ENCODE results near the gene ANXA10.

DNA sequence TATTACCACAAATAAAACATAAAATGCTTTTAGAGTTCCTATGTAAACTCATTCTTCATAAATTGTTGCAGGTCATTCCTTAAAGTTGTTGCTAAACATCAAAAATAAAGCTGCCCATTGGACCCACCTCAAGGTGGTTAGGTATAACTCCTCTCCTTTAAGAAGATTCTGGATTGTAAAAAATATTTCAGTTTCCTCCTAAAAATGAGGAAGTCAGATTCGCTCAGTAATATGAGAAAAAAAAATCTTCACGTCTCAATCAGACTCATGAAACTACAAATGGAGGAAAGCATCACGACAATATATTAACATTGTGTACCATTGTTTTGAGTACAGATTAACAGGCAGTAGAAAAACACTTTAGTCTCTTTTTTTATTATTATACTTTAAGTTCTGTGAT is 120.3 kb downstream of the ANXA10 start:
- TF ChIP-seq FOXK2 (IDR thresholded peaks at IDR 0.05) (no peak), FOXA1 (IDR thresholded peaks at IDR 0.05) (no peak), BHLHE40 (IDR thresholded peaks at IDR 0.05; ENCODE audit: borderline replicate concordance) (no peak), HDGF (IDR thresholded peaks at IDR 0.05; ENCODE audit: borderline replicate concordance) (no peak), FOXM1 (IDR thresholded peaks at IDR 0.05; ENCODE audit: borderline replicate concordance) (no peak), TARDBP (IDR thresholded peaks at IDR 0.05) (no peak), LEF1 (IDR thresholded peaks at IDR 0.05; ENCODE audit: borderline replicate concordance) (no peak), SUZ12 (IDR thresholded peaks at IDR 0.05) (no peak), L3MBTL2 (conservative IDR thresholded peaks at IDR 0.05) (no peak), ZNF384 (IDR thresholded peaks at IDR 0.05) (no peak)
